ENCODE results near the gene OCRL. TPM values are rescaled to one million over a fixed set of nuclear protein-coding genes. Genes with fewer than 3 reads are reported as not detected.
A peak's percentile ranks its signal among the peaks of the same experiment; 100 is the strongest.

Gene OCRL
- total RNA-seq, 2 donors from 2014 or later, result 2.1 to 2.9 TPM

GRCh38 chrX:129606918-129607317 is 66.9 kb downstream of the OCRL start:
- Mint-ChIP-seq H3K27ac (peak overlapping the region; percentile 41), H3K4me1 (peaks cover 10% of the 10 kb centered on the region), H3K36me3 (ENCODE audit: low read depth) (no peaks in the 10 kb centered on the region), H3K27me3 (no peaks in the 10 kb centered on the region), H3K4me3 (peak overlapping the region; percentile 67)
- no peaks in the 10 kb centered on the region for H3K9me3 ChIP-seq (ENCODE audit: control insufficient read depth, low read length, poor library complexity, severe bottlenecking)
- ATAC-seq, result peak; percentile 67
- DNase-seq, result peak; percentile 18 to 33 (median 27)

GRCh38 chrX:129608496-129608895 is 68.4 kb downstream of the OCRL start:
- H3K9me3 ChIP-seq (ENCODE audit: control insufficient read depth, low read length, poor library complexity, severe bottlenecking), result no peaks in the 10 kb centered on the region
- peaks cover 10% of the 10 kb centered on the region for H3K4me1 Mint-ChIP-seq
- H3K36me3 Mint-ChIP-seq (ENCODE audit: low read depth), result no peaks in the 10 kb centered on the region
- H3K4me3 Mint-ChIP-seq, result no peak overlapping the region
- no peaks in the 10 kb centered on the region for H3K27me3 Mint-ChIP-seq
- DNase-seq, result no peak
- no peak for ATAC-seq
- H3K27ac Mint-ChIP-seq, result no peak overlapping the region

GRCh38 chrX:129609395-129609794 is 69.3 kb downstream of the OCRL start:
- H3K27ac Mint-ChIP-seq, result no peak overlapping the region
- H3K4me1 Mint-ChIP-seq, result peaks cover 11% of the 10 kb centered on the region
- ATAC-seq (no peak), DNase-seq (no peak)
- no peaks in the 10 kb centered on the region for H3K27me3 Mint-ChIP-seq
- H3K36me3 Mint-ChIP-seq (ENCODE audit: low read depth), result no peaks in the 10 kb centered on the region
- H3K9me3 ChIP-seq (ENCODE audit: control insufficient read depth, low read length, poor library complexity, severe bottlenecking), result no peaks in the 10 kb centered on the region
- H3K4me3 Mint-ChIP-seq, result no peak overlapping the region

- Mint-ChIP-seq H3K27ac (no peak overlapping the region), H3K36me3 (ENCODE audit: low read depth) (no peaks in the 10 kb centered on the region), H3K4me1 (peaks cover 5% of the 10 kb centered on the region), H3K4me3 (no peak overlapping the region), H3K27me3 (no peaks in the 10 kb centered on the region)
- DNase-seq (no peak), ATAC-seq (no peak)
- H3K9me3 ChIP-seq (ENCODE audit: control insufficient read depth, low read length, poor library complexity, severe bottlenecking), result no peaks in the 10 kb centered on the region
Observed at GRCh38 chrX:129612396-129612795, 72.3 kb downstream of the OCRL start.

GRCh38 chrX:129613596-129613995 is 73.5 kb downstream of the OCRL start:
- DNase-seq, result no peak
- Mint-ChIP-seq H3K36me3 (ENCODE audit: low read depth) (no peaks in the 10 kb centered on the region), H3K4me1 (peaks cover 5% of the 10 kb centered on the region), H3K4me3 (no peak overlapping the region), H3K27ac (peak overlapping the region; percentile 78), H3K27me3 (no peaks in the 10 kb centered on the region)
- no peaks in the 10 kb centered on the region for H3K9me3 ChIP-seq (ENCODE audit: control insufficient read depth, low read length, poor library complexity, severe bottlenecking)
- peak; percentile 75 for ATAC-seq

GRCh38 chrX:129614481-129615255 is 74.6 kb downstream of the OCRL start:
- no peak overlapping the region for H3K4me3 Mint-ChIP-seq
- no peak for ATAC-seq
- H3K4me1 Mint-ChIP-seq, result peaks cover 7% of the 10 kb centered on the region
- no peak for DNase-seq
- H3K27me3 Mint-ChIP-seq, result no peaks in the 10 kb centered on the region
- H3K27ac Mint-ChIP-seq, result peak overlapping the region; percentile 78
- no peaks in the 10 kb centered on the region for H3K9me3 ChIP-seq (ENCODE audit: control insufficient read depth, low read length, poor library complexity, severe bottlenecking)
- H3K36me3 Mint-ChIP-seq (ENCODE audit: low read depth), result no peaks in the 10 kb centered on the region

- Mint-ChIP-seq H3K4me1 (peaks cover 7% of the 10 kb centered on the region), H3K27me3 (no peaks in the 10 kb centered on the region), H3K36me3 (ENCODE audit: low read depth) (no peaks in the 10 kb centered on the region), H3K27ac (no peak overlapping the region), H3K4me3 (no peak overlapping the region)
- ATAC-seq (no peak), DNase-seq (no peak)
- no peaks in the 10 kb centered on the region for H3K9me3 ChIP-seq (ENCODE audit: control insufficient read depth, low read length, poor library complexity, severe bottlenecking)
Observed at GRCh38 chrX:129617420-129617819, 77.4 kb downstream of the OCRL start.

GRCh38 chrX:129618997-129619396 is 78.9 kb downstream of the OCRL start:
- Mint-ChIP-seq H3K27ac (no peak overlapping the region), H3K4me3 (no peak overlapping the region)
- ATAC-seq, result no peak

GRCh38 chrX:129622757-129623301 is 82.8 kb downstream of the OCRL start:
- Mint-ChIP-seq H3K4me3 (no peak overlapping the region), H3K27me3 (peaks cover 11% of the 10 kb centered on the region), H3K36me3 (ENCODE audit: low read depth) (no peaks in the 10 kb centered on the region), H3K4me1 (peaks cover 6% of the 10 kb centered on the region), H3K27ac (no peak overlapping the region)
- H3K9me3 ChIP-seq (ENCODE audit: control insufficient read depth, low read length, poor library complexity, severe bottlenecking), result peaks cover 3% of the 10 kb centered on the region
- ATAC-seq, result no peak
- no peak for DNase-seq

More at GRCh38 chrX:129618997-129619396, 78.9 kb downstream of the OCRL start:
- no peaks in the 10 kb centered on the region for H3K9me3 ChIP-seq (ENCODE audit: control insufficient read depth, low read length, poor library complexity, severe bottlenecking)
- DNase-seq, result no peak
- Mint-ChIP-seq H3K27me3 (peaks cover 9% of the 10 kb centered on the region), H3K4me1 (peaks cover 3% of the 10 kb centered on the region), H3K36me3 (ENCODE audit: low read depth) (no peaks in the 10 kb centered on the region)

GRCh38 chrX:129626026-129626425 is 86.0 kb downstream of the OCRL start:
- Mint-ChIP-seq H3K27ac (no peak overlapping the region), H3K4me1 (peaks cover 4% of the 10 kb centered on the region), H3K27me3 (peaks cover 11% of the 10 kb centered on the region), H3K4me3 (no peak overlapping the region), H3K36me3 (ENCODE audit: low read depth) (no peaks in the 10 kb centered on the region)
- H3K9me3 ChIP-seq (ENCODE audit: control insufficient read depth, low read length, poor library complexity, severe bottlenecking), result peaks cover 3% of the 10 kb centered on the region
- no peak for ATAC-seq
- DNase-seq, result no peak

- Mint-ChIP-seq H3K27me3 (no peaks in the 10 kb centered on the region), H3K4me1 (peaks cover 4% of the 10 kb centered on the region), H3K27ac (no peak overlapping the region), H3K36me3 (ENCODE audit: low read depth) (no peaks in the 10 kb centered on the region), H3K4me3 (no peak overlapping the region)
- H3K9me3 ChIP-seq (ENCODE audit: control insufficient read depth, low read length, poor library complexity, severe bottlenecking), result peaks cover 3% of the 10 kb centered on the region
- DNase-seq (no peak), ATAC-seq (no peak)
Observed at GRCh38 chrX:129629837-129630236, 89.8 kb downstream of the OCRL start.

- H3K9me3 ChIP-seq (ENCODE audit: control insufficient read depth, low read length, poor library complexity, severe bottlenecking), result no peaks in the 10 kb centered on the region
- ATAC-seq, result no peak
- Mint-ChIP-seq H3K36me3 (ENCODE audit: low read depth) (no peaks in the 10 kb centered on the region), H3K27ac (no peak overlapping the region), H3K4me3 (no peak overlapping the region), H3K27me3 (no peaks in the 10 kb centered on the region), H3K4me1 (no peaks in the 10 kb centered on the region)
- DNase-seq, result no peak
Observed at GRCh38 chrX:129631849-129632248, 91.8 kb downstream of the OCRL start.

GRCh38 chrX:129632443-129632842 is 92.4 kb downstream of the OCRL start:
- Mint-ChIP-seq H3K27ac (no peak overlapping the region), H3K4me3 (no peak overlapping the region), H3K4me1 (no peaks in the 10 kb centered on the region), H3K36me3 (ENCODE audit: low read depth) (no peaks in the 10 kb centered on the region), H3K27me3 (no peaks in the 10 kb centered on the region)
- DNase-seq, result no peak
- no peaks in the 10 kb centered on the region for H3K9me3 ChIP-seq (ENCODE audit: control insufficient read depth, low read length, poor library complexity, severe bottlenecking)
- no peak for ATAC-seq

- no peaks in the 10 kb centered on the region for H3K9me3 ChIP-seq (ENCODE audit: control insufficient read depth, low read length, poor library complexity, severe bottlenecking)
- Mint-ChIP-seq H3K4me3 (no peak overlapping the region), H3K36me3 (ENCODE audit: low read depth) (no peaks in the 10 kb centered on the region), H3K4me1 (no peaks in the 10 kb centered on the region), H3K27ac (no peak overlapping the region), H3K27me3 (no peaks in the 10 kb centered on the region)
- no peak for DNase-seq
- ATAC-seq, result no peak
Observed at GRCh38 chrX:129634541-129634940, 94.5 kb downstream of the OCRL start.

Data from T-helper 17 cell (primary cell).